K562 (cell line): ENCODE results near the gene ST6GALNAC6. TPM values are rescaled to one million over a fixed set of nuclear protein-coding genes. Genes with fewer than 3 reads are reported as not detected.

Experiments
- ATAC-seq: fragments of 200-7000 bp; cut with Tn5 transposase; 3 replicates; pipeline ENCODE4 v1.9.1; 2020; ENCODE audit warnings: moderate library complexity
- BruUV-seq: library from RNA; stranded (reverse); fragments of 400-500 nt; replicated peaks from 2 replicates; lab custom pipeline; 2021; lab: Mats Ljungman, UMichigan
- CTCF ChIA-PET: fragments of 300-600 bp; formaldehyde crosslinking; extraction: SDS; loops from one replicate; lab custom pipeline; 2021; ENCODE audit warnings: low intra/inter-chr PET ratio; lab: Yijun Ruan, JAX
- POLR2A ChIA-PET: fragments of 300-600, 350-650 bp; sonication (Branson Sonifier 250); formaldehyde crosslinking; extraction: SDS; loops from one replicate; lab custom pipeline; 2021; ENCODE audit warnings: antibody characterized with exemption, inconsistent platforms; lab: Yijun Ruan, JAX
- DNase-seq, 4 experiments: peaks; one replicate each; pipeline versions ENCODE4 v3.0.0 to v3.0.0-alpha.2; 2011 to 2018; ENCODE audit warnings: low spot score in 3 of 4, mixed read lengths in 3 of 4; ENCODE audit errors: extremely low read depth in 1 of 4
- FAIRE-seq: peaks from 2 replicates; lab custom pipeline; 2011; peaks lifted over from hg19 to GRCh38; lab: Jason Lieb, UNC
- H2AFZ ChIP-seq: 2 replicates; pipeline ENCODE4 v1.6.0; 2011; ENCODE audit warnings: low read depth, low read length, control low read depth, inconsistent platforms
- H3K27ac ChIP-seq: fragments of 200-600 bp; 3 replicates; pipeline ENCODE4 v1.8.0; 2011; ENCODE audit warnings: low read depth, mild to moderate bottlenecking, control low read depth, inconsistent platforms, low read length, moderate library complexity, mixed read lengths; ENCODE audit errors: extremely low read depth
- H3K27me3 ChIP-seq, 2 experiments: fragments of 300-600 bp in 1 of 2; 2 replicates in 1 of 2; 3 replicates in 1 of 2; pipeline versions ENCODE4 v1.6.0 to v1.8.0; 2011; ENCODE audit warnings: inconsistent platforms in 2 of 2, low read length in 2 of 2, mild to moderate bottlenecking in 1 of 2, mixed read lengths in 1 of 2, moderate library complexity in 1 of 2; ENCODE audit not compliant: control insufficient read depth in 2 of 2, insufficient read depth in 2 of 2
- H3K36me3 ChIP-seq: fragments of 300-600 bp; 3 replicates; pipeline ENCODE4 v1.8.0; 2011; ENCODE audit warnings: mild to moderate bottlenecking, low read length, inconsistent platforms; ENCODE audit not compliant: control insufficient read depth, insufficient read depth
- H3K4me1 ChIP-seq, 2 experiments: fragments of 200-600 bp in 1 of 2; replicated peaks in 1 of 2; 2 replicates in 1 of 2; 3 replicates in 1 of 2; pipeline versions ENCODE4 v1.5.1 to v1.8.0; 2011; ENCODE audit warnings: inconsistent platforms in 2 of 2, low read length in 2 of 2, mild to moderate bottlenecking in 1 of 2, mixed read lengths in 1 of 2, moderate library complexity in 1 of 2; ENCODE audit not compliant: control insufficient read depth in 2 of 2, insufficient read depth in 2 of 2
- H3K4me2 ChIP-seq: 2 replicates; pipeline ENCODE4 v1.6.1; 2011; ENCODE audit warnings: low read length, control low read depth, inconsistent platforms, mixed read lengths; ENCODE audit not compliant: insufficient read depth
- H3K4me3 ChIP-seq: fragments of 200-600 bp; sonication (generic), shearing (Covaris generic); 2 replicates; pipeline ENCODE4 v1.5.1; 2016; ENCODE audit warnings: control low read depth, inconsistent platforms
- H3K79me2 ChIP-seq: fragments of 200-600 bp; 3 replicates; pipeline ENCODE4 v1.8.0; 2011; ENCODE audit warnings: low read length, inconsistent platforms; ENCODE audit not compliant: control insufficient read depth, insufficient read depth
- H3K9ac ChIP-seq, 2 experiments: 2 replicates each; pipeline versions ENCODE4 v1.6.0 to v1.6.1; 2011; ENCODE audit warnings: low read depth in 2 of 2, low read length in 2 of 2, control low read depth in 1 of 2, inconsistent platforms in 1 of 2, mild to moderate bottlenecking in 1 of 2, mixed read lengths in 1 of 2; ENCODE audit not compliant: insufficient read depth in 1 of 2
- H3K9me1 ChIP-seq: one replicate; pipeline ENCODE4 v1.6.0; 2011; ENCODE audit warnings: inconsistent platforms, mild to moderate bottlenecking, low read length, moderate library complexity; ENCODE audit not compliant: control insufficient read depth, insufficient read depth
- H3K9me3 ChIP-seq: replicated peaks from 2 replicates; pipeline ENCODE4 v1.5.1; 2011; ENCODE audit warnings: low read depth, low read length, inconsistent platforms; ENCODE audit not compliant: control insufficient read depth, insufficient read depth
- H4K20me1 ChIP-seq: replicated peaks from 2 replicates; pipeline ENCODE4 v1.6.1; 2011; ENCODE audit warnings: low read length, inconsistent platforms, mixed read lengths; ENCODE audit not compliant: control insufficient read depth, insufficient read depth
- ARID4B ChIP-seq: sonication (generic); formaldehyde crosslinking; IDR thresholded peaks from 2 replicates; pipeline ENCODE4 v1.8.0; 2022; ENCODE audit warnings: mild to moderate bottlenecking, missing genetic modification reagents
- DEAF1 ChIP-seq: fragments of 450-650 bp; formaldehyde crosslinking; IDR thresholded peaks from 2 replicates; pipeline ENCODE4 v1.4.0; 2020; ENCODE audit warnings: mild to moderate bottlenecking, moderate library complexity
- E2F1 ChIP-seq: sonication (generic); formaldehyde crosslinking; IDR thresholded peaks from 2 replicates; pipeline ENCODE4 v1.8.1; 2023; ENCODE audit warnings: mild to moderate bottlenecking, missing genetic modification reagents, moderate library complexity
- MEF2D ChIP-seq: conservative IDR thresholded peaks from 2 replicates; pipeline ENCODE4 v1.6.1; 2016; ENCODE audit warnings: low read depth, missing genetic modification characterization, missing compliant biosample characterization
- ZNF518B ChIP-seq: fragments of 250-450 bp; sonication (Bioruptor Pico); IDR thresholded peaks from 2 replicates; pipeline ENCODE4 v1.5.0; 2021; ENCODE audit warnings: mild to moderate bottlenecking, moderate library complexity
- WGBS: fragments of 100-300 bp; shearing (Covaris generic); methylation state at CpG from one replicate; pipeline ENCODE4 v1.1.6; 2016; ENCODE audit warnings: low coverage, mixed read lengths; ENCODE audit not compliant: insufficient coverage; ENCODE audit errors: missing lambda C conversion rate; 5-methylcytosine and 5-hydroxymethylcytosine counted together
- in situ Hi-C: fragments of 300-500 bp; cut with MboI; formaldehyde crosslinking; loops from 4 replicates; pipeline ENCODE4 v1.15.0; 2018; ENCODE audit warnings: inconsistent platforms, mixed read lengths
- intact Hi-C: fragments of 100-400 bp; cut with micrococcal nuclease; formaldehyde crosslinking; loops from 2 replicates; pipeline ENCODE4 v1.14.2; 2022
- polyA plus RNA-seq, 8 experiments: library from polyadenylated mRNA; depleted of rRNA in 4 of 8; stranded (reverse) in 5 of 8; unstranded in 3 of 8; fragments of >200 nt; fragmentation: Nextera tagmentation in 2 of 8; fragmentation: Illumina TruSeq in 1 of 8; extraction: Ambion mirVana in 2 of 8; extraction: Trizol in 1 of 8; gene quantifications; 2 replicates each; pipeline versions ENCODE4 v1.2.1 to v1.2.3, GENCODE V29; 2011 to 2014; ENCODE audit warnings: inconsistent platforms in 1 of 8, missing spikeins in 1 of 8
- total RNA-seq, 7 experiments: library from RNA; depleted of rRNA in 6 of 7; stranded (reverse); fragments of >200 nt in 6 of 7; fragmentation: Illumina TruSeq in 2 of 7; extraction: Trizol in 2 of 7; gene quantifications; 2 replicates each; pipeline versions ENCODE4 v1.2.1 to v1.2.3, GENCODE V29; 2011 to 2021; ENCODE audit warnings: low replicate concordance in 1 of 7

Gene ST6GALNAC6
- total and polyA plus RNA-seq, 9 of the 15 experiments (the other 6 are each of a cell fraction or from before 2014, with no cell fraction given): 0.13 to 23.0 (median 14.5) TPM

- TF ChIP-seq ARID4B (0 out of 2 replicates have a peak, but pooled peaks have one; percentile 10), MEF2D (tag) (no peak)
Measured at GRCh38 chr9:127915801-127916719, 16.7 kb upstream of the ST6GALNAC6 start (continued).

GRCh38 chr9:127915325-127915752, 15.9 kb upstream of the ST6GALNAC6 start:
- WGBS: 34% methylated on average over 5 of the region's 5 CpGs
- TF ChIP-seq E2F1 (CRISPR knock-in tag) (no peak), ZNF518B (CRISPR knock-in tag) (no peak), DEAF1 (CRISPR knock-in tag) (no peak)

More at GRCh38 chr9:127915325-127915752, 15.9 kb upstream of the ST6GALNAC6 start:
- peaks cover 48 to 68% of the 10 kb centered on the region in 2 experiments for H3K4me1 ChIP-seq
- intact Hi-C loops (loop anchor here (5.0 to 10.0 kb wide), 2 partner anchors 48 to 411 kb away; no protein-coding TSS in a partner anchor), in situ Hi-C loops (loop anchor here (5.0 to 25.0 kb wide), 3 partner anchors 178 to 978 kb away; partner anchors contain the start of gene TOR2A)
- H2AFZ ChIP-seq: no peak overlapping the region
- peaks cover 17% of the 10 kb centered on the region for H3K79me2 ChIP-seq
- H3K9me3 ChIP-seq: no peaks in the 10 kb centered on the region
- DNase-seq (peak in 3 of 4 experiments; percentile 43 to 61 (median 55)), FAIRE-seq (peak; percentile 46), ATAC-seq (no peak)
- BruUV-seq: no TSS peak
- peak overlapping the region; percentile 3; the same call in 1 of the 2 replicates for H3K4me3 ChIP-seq
- CTCF ChIA-PET: interaction anchor here (0.5 kb wide), 1 partner anchor 177 kb away, joined by 4 read pairs; no protein-coding TSS in a partner anchor
- peak overlapping the region; percentile 57 for H3K4me2 ChIP-seq
- H4K20me1 ChIP-seq: no peaks in the 10 kb centered on the region
- peaks cover 37% of the 10 kb centered on the region; the same call in 2 of the 3 replicates for H3K36me3 ChIP-seq
- no peaks in the 10 kb centered on the region for H3K9me1 ChIP-seq
- peak overlapping the region; percentile 39 to 96; a peak in 3 of 4 replicates for H3K9ac ChIP-seq
- H3K27ac ChIP-seq: peak overlapping the region; percentile 54; the same call in 1 of the 3 replicates
- H3K27me3 ChIP-seq: no peaks in the 10 kb centered on the region
- POLR2A ChIA-PET: interaction anchor here (0.6 to 1.2 kb wide), 6 partner anchors 18 to 203 kb away, joined by 3 to 6 read pairs (median 4); no protein-coding TSS in a partner anchor
